Kasumi-1 (cell line): ENCODE results near the gene AREG.

Source experiments
- DNase-seq, 2 experiments: peaks; one replicate each; lab custom pipeline; 2025; lab: John Stamatoyannopoulos, UW

Gene AREG

DNA sequence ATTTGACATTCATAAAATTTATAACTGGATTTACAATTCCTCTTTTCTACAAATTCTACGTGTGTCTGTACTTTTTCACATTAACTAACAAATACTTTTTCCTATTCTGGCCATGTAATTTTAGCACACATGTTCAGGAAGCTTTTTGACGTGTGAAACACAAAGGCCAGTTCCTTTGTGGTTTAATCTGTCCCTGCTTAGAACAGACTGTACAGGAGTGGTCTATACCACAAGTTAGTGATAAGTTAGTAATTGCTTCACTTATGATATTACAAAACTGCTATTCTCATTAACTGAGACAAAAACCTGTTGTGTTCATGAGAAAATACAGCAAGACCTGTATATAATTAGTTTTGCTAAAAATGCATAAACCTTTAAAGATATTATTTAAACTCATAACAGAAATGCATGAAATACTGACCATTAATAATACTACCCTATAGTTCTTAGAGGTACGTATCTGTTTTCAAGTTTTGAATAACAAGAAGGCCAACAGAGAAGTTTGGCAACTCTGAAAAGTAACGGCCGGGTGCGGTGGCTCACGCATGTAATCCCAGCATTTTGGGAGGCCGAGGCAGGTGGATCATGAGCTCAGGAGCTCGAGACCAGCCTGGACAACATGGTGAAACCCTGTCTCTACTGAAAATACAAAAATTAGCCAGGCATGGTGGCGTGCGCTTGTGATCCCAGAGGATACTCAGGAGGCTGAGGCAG, 13.7 kb upstream of the AREG start:
- peak; percentile 54 to 58 for DNase-seq

- no peak for DNase-seq
Measured at GRCh38 chr4:74433043-74433442, 11.9 kb upstream of the AREG start.

DNA sequence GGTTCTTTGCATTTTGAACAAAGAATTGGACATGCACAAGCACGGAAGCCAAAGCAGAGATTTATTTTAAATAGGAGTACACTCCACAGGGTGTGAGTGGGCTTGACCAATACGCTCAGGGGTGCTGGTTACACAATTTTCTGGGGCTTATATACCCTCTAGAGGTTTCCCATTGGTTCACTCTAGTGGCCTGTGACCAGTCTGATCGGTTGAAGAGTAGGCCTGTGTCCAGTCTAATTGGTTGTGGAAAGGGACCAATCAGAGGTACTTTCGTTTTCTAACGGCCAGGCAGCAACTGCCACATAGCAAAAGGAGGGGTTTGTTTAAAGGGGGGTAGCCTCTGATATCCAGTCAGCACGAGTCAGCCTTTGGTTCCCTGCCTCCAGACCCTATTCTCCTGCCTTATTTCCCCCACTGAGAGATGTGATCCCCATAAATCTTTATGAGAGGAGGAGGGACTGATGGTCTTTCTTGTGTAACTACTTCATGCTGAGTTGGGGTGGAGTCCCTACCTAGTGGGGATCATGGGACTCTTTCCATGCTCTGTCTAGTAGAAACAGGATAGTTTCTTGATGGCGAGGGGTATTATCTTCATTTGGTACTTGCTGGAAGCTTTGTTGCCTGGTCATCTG, 11.3 kb upstream of the AREG start:
- no peak for DNase-seq

GRCh38 chr4:74435296-74435695, 9.6 kb upstream of the AREG start:
- DNase-seq, result no peak

- DNase-seq, result no peak
Measured at GRCh38 chr4:74437866-74438265, 7.1 kb upstream of the AREG start.

- DNase-seq, result no peak
Measured at GRCh38 chr4:74438661-74439060, 6.3 kb upstream of the AREG start.

GRCh38 chr4:74439952-74440351, 5.0 kb upstream of the AREG start:
- DNase-seq, result no peak

- DNase-seq, result no peak
Measured at GRCh38 chr4:74440356-74440755, 4.6 kb upstream of the AREG start.

DNA sequence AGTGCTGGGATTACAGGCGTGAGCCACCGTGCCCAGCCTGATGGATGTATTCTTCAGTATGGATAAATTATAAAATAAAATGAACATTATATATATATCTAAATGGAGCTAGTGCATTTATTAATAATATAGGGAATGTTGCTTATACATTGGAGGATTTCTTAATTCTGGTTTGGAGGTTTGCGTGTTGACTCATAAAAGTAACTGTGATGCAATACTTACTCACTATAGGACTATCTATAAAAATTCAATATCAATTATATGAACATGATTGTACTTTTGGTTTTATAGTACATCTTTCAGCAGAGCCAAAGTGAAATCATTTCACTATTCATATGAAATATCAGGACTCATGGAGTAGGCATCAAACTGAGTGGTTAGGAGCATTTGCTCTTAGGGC, 3.2 kb upstream of the AREG start:
- DNase-seq, result no peak

- DNase-seq, result no peak
Measured at GRCh38 chr4:74446193-74446868, 1.4 kb downstream of the AREG start.

GRCh38 chr4:74446896-74447295, 2.0 kb downstream of the AREG start:
- DNase-seq, result no peak

GRCh38 chr4:74447636-74448233, 2.8 kb downstream of the AREG start:
- DNase-seq, result no peak

- DNase-seq, result no peak
Measured at GRCh38 chr4:74449571-74450297, 4.8 kb downstream of the AREG start.

DNA sequence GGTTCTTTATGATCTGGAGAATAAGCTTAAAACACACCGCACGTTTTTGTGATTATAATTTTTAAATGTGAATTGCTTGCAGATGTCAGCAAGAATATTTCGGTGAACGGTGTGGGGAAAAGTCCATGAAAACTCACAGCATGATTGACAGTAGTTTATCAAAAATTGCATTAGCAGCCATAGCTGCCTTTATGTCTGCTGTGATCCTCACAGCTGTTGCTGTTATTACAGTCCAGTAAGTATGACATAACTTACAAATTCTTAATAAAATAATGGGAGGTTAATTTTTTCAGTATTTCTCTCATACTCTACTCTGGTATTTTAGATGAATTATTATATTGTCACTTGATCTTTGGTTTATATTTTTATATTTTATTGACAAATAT, 5.4 kb downstream of the AREG start:
- no peak for DNase-seq

DNA sequence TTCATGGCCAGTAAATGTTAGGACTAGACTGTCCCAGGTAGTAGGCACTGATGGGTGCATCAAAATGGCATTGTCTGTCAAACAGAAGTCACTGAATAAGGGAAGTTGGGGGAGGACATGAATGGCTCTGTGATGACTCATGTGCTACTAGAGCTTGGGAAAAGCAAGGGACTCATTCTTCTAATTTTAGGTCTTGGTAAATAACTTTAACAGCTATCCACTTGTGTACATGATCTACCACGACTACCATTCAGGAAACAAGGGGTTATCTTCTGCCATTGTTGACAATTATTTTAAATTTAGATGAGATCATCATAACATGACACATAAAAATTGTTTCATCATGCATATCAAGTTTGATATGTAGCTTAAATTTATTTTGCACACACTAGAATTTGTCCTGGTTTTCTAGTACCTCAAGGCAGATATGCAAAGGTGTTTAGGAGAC, 6.3 kb downstream of the AREG start:
- peak; percentile 69 to 71 for DNase-seq

GRCh38 chr4:74453037-74453635, 8.2 kb downstream of the AREG start:
- no peak for DNase-seq

GRCh38 chr4:74453829-74454742, 9.2 kb downstream of the AREG start:
- DNase-seq, result no peak

GRCh38 chr4:74455361-74456055, 10.6 kb downstream of the AREG start:
- no peak for DNase-seq

- no peak for DNase-seq
Measured at GRCh38 chr4:74456056-74456744, 11.3 kb downstream of the AREG start.
